Spleen (tissue), 7 donors: ENCODE measurements around the gene DNM2.

Experiments used
- CTCF ChIP-seq, 11 experiments: fragments of 200-600 bp in 7 of 11; fragments of 450-650 bp in 4 of 11; sonication (generic) in 4 of 11; IDR thresholded peaks in 8 of 11; conservative IDR thresholded peaks in 3 of 11; 1 replicate in 7 of 11; 2 replicates in 4 of 11; pipeline versions ENCODE4 v1.4.0 to v1.8.0; 2016 to 2021; ENCODE audit warnings: antibody characterized with exemption in 11 of 11, inconsistent platforms in 4 of 11, mild to moderate bottlenecking in 1 of 11
- POLR2A ChIP-seq, 3 donors: fragments of 450-650 bp; IDR thresholded peaks; one replicate each; pipeline ENCODE4 v1.5.1; 2017; ENCODE audit warnings: antibody characterized with exemption in 3 of 3, mild to moderate bottlenecking in 1 of 3
- donor health status: DM: no; HTN: no; CAD: no; lungs with moderate emphysema.
- donor health status: DM: no; HTN: no; CAD: no.
- donor health status: DM: no; HTN: no; CAD: no.

- no peak for TF ChIP-seq CTCF (IDR thresholded peaks at IDR 0.05 in 8 of 11, conservative IDR thresholded peaks at IDR 0.05 in 3 of 11)
- TF ChIP-seq POLR2A (IDR thresholded peaks at IDR 0.05) = no peak
These were observed 46.7 kb upstream of the DNM2 start for GRCh38 chr19:10670876-10671804.
